Measurements from ENCODE around the gene RRAGD. TPM values are rescaled to one million over a fixed set of nuclear protein-coding genes. Genes with fewer than 3 reads are reported as not detected.

RRAGD gene
- total RNA-seq, 6 donors from 2014 or later = 17.5 to 62.7 (median 29.7) TPM

DNA sequence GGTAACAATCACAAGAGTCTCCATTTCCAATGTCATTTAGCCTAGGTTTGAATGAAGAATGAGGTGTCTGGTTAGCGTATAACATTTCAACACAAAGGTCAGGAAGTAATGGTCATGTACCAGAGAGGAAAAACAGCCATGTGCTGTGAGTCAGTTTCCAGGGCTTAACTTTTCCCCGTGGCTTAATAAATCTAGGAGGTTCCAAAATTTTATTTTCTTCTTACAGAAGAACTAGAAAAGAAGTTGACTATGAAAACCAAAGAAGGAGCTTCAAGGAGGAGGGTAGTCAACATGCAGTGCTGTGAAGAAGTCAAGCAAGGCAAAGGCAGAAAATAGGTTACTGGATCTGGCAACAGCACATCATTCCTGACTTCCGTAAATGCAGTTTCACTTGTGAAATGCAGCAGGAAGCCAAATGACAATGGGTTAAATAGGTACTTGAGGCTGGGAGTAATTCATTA, 88.5 kb downstream of the RRAGD start:
- no peak overlapping the region for H3K4me3 ChIP-seq
- H3K4me1 ChIP-seq = peaks cover 5 to 15% (median 9%) of the 10 kb centered on the region in 4 donors
- WGBS, 2 donors = 49 to 58% methylated on average over 3 of the region's 3 CpGs
- H3K27ac ChIP-seq = peak overlapping the region in 2 of 4 donors; percentile 25 to 51
- DNase-seq (no peak), ATAC-seq (ENCODE audit: low FRiP score in 2 of 2) (no peak)
- peaks cover 0 to 34% (median 5%) of the 10 kb centered on the region in 4 donors for H3K36me3 ChIP-seq
- H3K27me3 ChIP-seq = no peaks in the 10 kb centered on the region
- H3K9me3 ChIP-seq = no peaks in the 10 kb centered on the region
- TF ChIP-seq, protein P1, sequence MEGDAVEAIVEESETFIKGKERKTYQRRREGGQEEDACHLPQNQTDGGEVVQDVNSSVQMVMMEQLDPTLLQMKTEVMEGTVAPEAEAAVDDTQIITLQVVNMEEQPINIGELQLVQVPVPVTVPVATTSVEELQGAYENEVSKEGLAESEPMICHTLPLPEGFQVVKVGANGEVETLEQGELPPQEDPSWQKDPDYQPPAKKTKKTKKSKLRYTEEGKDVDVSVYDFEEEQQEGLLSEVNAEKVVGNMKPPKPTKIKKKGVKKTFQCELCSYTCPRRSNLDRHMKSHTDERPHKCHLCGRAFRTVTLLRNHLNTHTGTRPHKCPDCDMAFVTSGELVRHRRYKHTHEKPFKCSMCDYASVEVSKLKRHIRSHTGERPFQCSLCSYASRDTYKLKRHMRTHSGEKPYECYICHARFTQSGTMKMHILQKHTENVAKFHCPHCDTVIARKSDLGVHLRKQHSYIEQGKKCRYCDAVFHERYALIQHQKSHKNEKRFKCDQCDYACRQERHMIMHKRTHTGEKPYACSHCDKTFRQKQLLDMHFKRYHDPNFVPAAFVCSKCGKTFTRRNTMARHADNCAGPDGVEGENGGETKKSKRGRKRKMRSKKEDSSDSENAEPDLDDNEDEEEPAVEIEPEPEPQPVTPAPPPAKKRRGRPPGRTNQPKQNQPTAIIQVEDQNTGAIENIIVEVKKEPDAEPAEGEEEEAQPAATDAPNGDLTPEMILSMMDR (IDR thresholded peaks at IDR 0.05) = no peak
- TF ChIP-seq POLR2AphosphoS5 (IDR thresholded peaks at IDR 0.05) (no peak), POLR2A (IDR thresholded peaks at IDR 0.05) (no peak), EP300 (IDR thresholded peaks at IDR 0.05) (no peak)

DNA sequence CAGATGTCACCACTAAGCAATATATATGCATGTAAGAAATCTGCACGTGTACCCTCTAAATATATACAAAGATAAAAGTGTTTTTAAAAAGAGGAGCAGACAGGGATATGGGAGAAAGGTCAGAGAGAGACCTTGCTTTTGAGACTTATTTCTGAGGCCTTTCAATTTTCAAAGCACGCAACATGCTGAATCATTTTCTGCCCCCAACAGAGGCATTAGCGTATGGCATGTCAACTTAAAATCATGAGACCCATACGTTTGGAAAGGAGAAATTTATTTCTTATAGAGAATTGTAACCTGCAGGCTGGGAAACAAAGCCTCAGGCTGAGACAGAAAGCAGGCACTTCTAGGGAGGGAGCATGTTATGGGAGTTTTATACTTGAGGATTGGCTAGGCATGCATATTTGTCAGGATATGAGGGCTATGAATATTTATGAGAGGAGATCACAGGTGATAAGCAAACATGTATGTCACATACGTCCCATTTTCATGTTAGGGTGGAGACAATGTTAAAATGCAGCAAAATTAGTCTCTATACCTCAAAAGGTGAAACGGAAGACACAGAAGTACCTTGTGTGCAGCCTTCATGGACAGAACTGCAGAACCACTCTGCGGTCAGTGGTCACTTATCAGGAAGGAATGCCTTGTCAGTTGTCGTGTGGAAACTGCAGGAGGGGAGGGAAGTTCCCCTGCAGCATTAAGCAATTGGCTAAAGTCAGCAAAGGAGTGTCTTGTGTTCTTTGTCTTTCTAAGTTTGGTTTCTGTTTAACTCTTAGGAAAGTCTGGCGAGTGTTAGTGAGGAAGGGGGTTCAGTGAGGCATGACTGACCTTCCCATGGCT, 90.7 kb downstream of the RRAGD start:
- Histone ChIP-seq H3K9me3 (no peaks in the 10 kb centered on the region), H3K4me1 (peaks cover 5 to 15% (median 9%) of the 10 kb centered on the region in 4 donors), H3K27ac (peak overlapping the region in 1 of 4 donors; percentile 66), H3K36me3 (peaks cover 0 to 12% (median 1%) of the 10 kb centered on the region in 4 donors), H3K4me3 (no peak overlapping the region), H3K27me3 (no peaks in the 10 kb centered on the region)
- 62% methylated on average over 9 of the region's 9 CpGs for WGBS, 2 donors
- TF ChIP-seq, protein P1 (IDR thresholded peaks at IDR 0.05) = no peak
- TF ChIP-seq POLR2AphosphoS5 (IDR thresholded peaks at IDR 0.05) = peak in 1 of 2 donors; percentile 60
- ATAC-seq (ENCODE audit: low FRiP score in 2 of 2) (peak; percentile 75 to 88), DNase-seq (peak in 1 of 2 donors; percentile 80)

DNA sequence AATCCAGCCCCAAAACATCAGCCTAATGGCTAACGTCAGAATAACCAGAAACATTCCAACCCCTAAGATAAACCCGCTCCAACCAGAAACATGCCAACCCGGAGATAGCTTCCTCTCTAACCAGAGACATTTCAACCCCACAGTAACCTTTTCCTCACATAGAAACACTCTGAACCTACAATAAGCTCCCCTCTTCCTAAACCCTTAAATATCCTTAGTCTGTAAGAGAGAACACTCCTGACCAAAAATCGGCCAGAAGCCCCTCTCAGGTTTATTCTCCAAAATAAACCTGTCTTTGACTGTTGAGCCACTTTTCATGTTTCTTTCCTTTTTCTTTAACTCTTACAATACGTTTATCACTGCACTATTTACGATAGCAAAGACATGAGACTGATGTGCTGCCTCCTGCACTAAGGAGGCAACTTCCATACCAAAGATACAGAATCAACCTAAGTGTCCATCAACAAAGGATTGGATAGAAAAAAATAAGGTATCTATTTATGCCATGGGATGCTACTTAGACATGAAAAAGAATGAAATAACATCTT, 92.0 kb downstream of the RRAGD start:
- peaks cover 0 to 3% (median under 1%) of the 10 kb centered on the region in 4 donors for H3K36me3 ChIP-seq
- ATAC-seq (ENCODE audit: low FRiP score in 2 of 2) = no peak
- H3K27me3 ChIP-seq = no peaks in the 10 kb centered on the region
- TF ChIP-seq POLR2A (IDR thresholded peaks at IDR 0.05) (no peak), EP300 (IDR thresholded peaks at IDR 0.05) (no peak), POLR2AphosphoS5 (IDR thresholded peaks at IDR 0.05) (no peak)
- TF ChIP-seq, protein P1 (IDR thresholded peaks at IDR 0.05) = no peak
- no peak overlapping the region for H3K27ac ChIP-seq
- DNase-seq = no peak
- no peaks in the 10 kb centered on the region for H3K9me3 ChIP-seq
- H3K4me3 ChIP-seq = no peak overlapping the region
- WGBS, 2 donors = 90 to 93% methylated on average over 6 of the region's 6 CpGs
- peaks cover 5 to 15% (median 9%) of the 10 kb centered on the region in 4 donors for H3K4me1 ChIP-seq

DNA sequence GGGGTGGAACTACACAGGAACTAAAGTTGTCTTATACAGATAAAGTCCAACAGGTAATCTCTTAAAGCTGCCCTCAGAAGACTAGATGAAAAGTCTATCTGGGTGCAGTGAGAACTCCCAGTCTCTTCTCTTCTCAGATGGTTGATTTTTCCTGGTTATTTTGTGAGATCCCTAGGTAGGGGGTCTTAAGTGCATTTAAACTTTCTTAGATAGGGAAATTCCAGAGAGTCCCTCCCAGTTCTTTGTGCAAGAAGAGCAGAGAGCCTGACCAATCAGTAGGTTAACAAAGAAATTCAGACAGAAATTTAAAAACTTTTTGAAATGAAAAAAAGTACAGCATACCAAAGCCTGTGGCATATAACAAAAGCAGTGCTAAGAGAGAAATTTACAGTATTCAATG, 95.0 kb downstream of the RRAGD start:
- no peak overlapping the region for H3K4me3 ChIP-seq
- peaks cover 12 to 23% (median 14%) of the 10 kb centered on the region in 4 donors for H3K4me1 ChIP-seq
- no peaks in the 10 kb centered on the region for H3K27me3 ChIP-seq
- no peak for DNase-seq
- ATAC-seq (ENCODE audit: low FRiP score in 2 of 2) = no peak
- no peaks in the 10 kb centered on the region for H3K9me3 ChIP-seq
- peaks cover 0 to 10% (median 4%) of the 10 kb centered on the region in 4 donors for H3K36me3 ChIP-seq
- no peak overlapping the region for H3K27ac ChIP-seq
- TF ChIP-seq EP300 (IDR thresholded peaks at IDR 0.05) (no peak), POLR2A (IDR thresholded peaks at IDR 0.05) (no peak), POLR2AphosphoS5 (IDR thresholded peaks at IDR 0.05) (no peak)
- TF ChIP-seq, protein P1 (IDR thresholded peaks at IDR 0.05) = no peak
